D721Med (cell line): ENCODE results near the gene TSHR.

Source experiments
- DNase-seq: peaks from one replicate; pipeline ENCODE4 v3.0.0; 2011; ENCODE audit warnings: low spot score; ENCODE audit not compliant: insufficient read length
- FAIRE-seq: peaks from 2 replicates; lab custom pipeline; 2011; peaks lifted over from hg19 to GRCh38; lab: Jason Lieb, UNC
- CTCF ChIP-seq: IDR thresholded peaks from 2 replicates; pipeline ENCODE4 v1.5.1; 2012; ENCODE audit warnings: mild to moderate bottlenecking, control low read depth; ENCODE audit not compliant: insufficient read depth; ENCODE audit errors: missing control alignments

Gene TSHR

GRCh38 chr14:81141426-81141825 is 186.0 kb downstream of the TSHR start:
- FAIRE-seq = no peak
- DNase-seq = no peak
- TF ChIP-seq CTCF = no peak

GRCh38 chr14:81143793-81144192 is 188.4 kb downstream of the TSHR start:
- no peak for FAIRE-seq
- no peak for DNase-seq

GRCh38 chr14:81144824-81145603 is 189.6 kb downstream of the TSHR start:
- TF ChIP-seq CTCF = no peak
- DNase-seq = no peak
- no peak for FAIRE-seq

More at GRCh38 chr14:81143793-81144192, 188.4 kb downstream of the TSHR start:
- TF ChIP-seq CTCF = no peak

- no peak for TF ChIP-seq CTCF
- no peak for FAIRE-seq
- no peak for DNase-seq
These were observed 191.9 kb downstream of the TSHR start for GRCh38 chr14:81147140-81147897.

GRCh38 chr14:81148635-81149034 is 193.2 kb downstream of the TSHR start:
- no peak for TF ChIP-seq CTCF
- FAIRE-seq = no peak
- DNase-seq = no peak

GRCh38 chr14:81153187-81153586 is 197.8 kb downstream of the TSHR start:
- DNase-seq = no peak
- no peak for FAIRE-seq
- TF ChIP-seq CTCF = no peak
